ENCODE measurements around the gene RELB. TPM values are rescaled to one million over a fixed set of nuclear protein-coding genes. Genes with fewer than 3 reads are reported as not detected.

RELB gene
- total RNA-seq, 2 donors from 2014 or later = 11.0 to 13.0 TPM

- 79% methylated on average over 6 of the region's 6 CpGs for WGBS
- no peak for TF ChIP-seq POLR2AphosphoS5 (IDR thresholded peaks at IDR 0.05)
- TF ChIP-seq POLR2A (IDR thresholded peaks at IDR 0.05) = no peak
- no peak for TF ChIP-seq CTCF (IDR thresholded peaks at IDR 0.05)
- Histone ChIP-seq H3K9me3 (no peaks in the 10 kb centered on the region), H3K4me3 (no peak overlapping the region), H3K27me3 (replicated peaks; ENCODE audit: insufficient read depth) (no peaks in the 10 kb centered on the region), H3K27ac (no peak overlapping the region), H3K4me1 (replicated peaks) (peaks cover 5% of the 10 kb centered on the region), H3K36me3 (peaks cover 0 to 6% of the 10 kb centered on the region in 2 donors)
- intact Hi-C loops (cut with DNase I) = loop anchor here (10.0 kb wide), 1 partner anchor 145 kb away; the partner anchor contains the start of gene APOE
- no peak for DNase-seq (ENCODE audit: low spot score)
These were observed 48.8 kb downstream of the RELB start for GRCh38 chr19:45050036-45050435.

- Histone ChIP-seq H3K9me3 (no peaks in the 10 kb centered on the region), H3K27ac (no peak overlapping the region), H3K4me3 (no peak overlapping the region), H3K27me3 (replicated peaks; ENCODE audit: insufficient read depth) (no peaks in the 10 kb centered on the region), H3K4me1 (replicated peaks) (no peaks in the 10 kb centered on the region), H3K36me3 (peaks cover 9 to 15% of the 10 kb centered on the region in 2 donors)
- intact Hi-C loops (cut with DNase I) = loop anchor here (10.0 kb wide), 1 partner anchor 147 kb away; the partner anchor contains the start of gene APOE
- TF ChIP-seq POLR2AphosphoS5 (IDR thresholded peaks at IDR 0.05) = no peak
- no peak for TF ChIP-seq CTCF (IDR thresholded peaks at IDR 0.05)
- no peak for TF ChIP-seq POLR2A (IDR thresholded peaks at IDR 0.05)
- DNase-seq (ENCODE audit: low spot score) = no peak
- WGBS = 57% methylated on average over 9 of the region's 9 CpGs
These were observed 50.8 kb downstream of the RELB start for GRCh38 chr19:45051929-45052579.

- Histone ChIP-seq H3K4me3 (no peak overlapping the region), H3K27me3 (replicated peaks; ENCODE audit: insufficient read depth) (no peaks in the 10 kb centered on the region), H3K27ac (no peak overlapping the region), H3K4me1 (replicated peaks) (no peaks in the 10 kb centered on the region), H3K9me3 (no peaks in the 10 kb centered on the region), H3K36me3 (peaks cover 29 to 38% of the 10 kb centered on the region in 2 donors)
- no peak for DNase-seq (ENCODE audit: low spot score)
- TF ChIP-seq POLR2A (IDR thresholded peaks at IDR 0.05) (no peak), CTCF (IDR thresholded peaks at IDR 0.05) (no peak), POLR2AphosphoS5 (IDR thresholded peaks at IDR 0.05) (no peak)
- intact Hi-C loops (cut with DNase I) = loop anchor here (10.0 kb wide), 1 partner anchor 152 kb away; the partner anchor contains the start of gene APOE
- WGBS = 90% methylated on average over 8 of the region's 8 CpGs
These were observed 55.6 kb downstream of the RELB start for GRCh38 chr19:45056831-45057230.

GRCh38 chr19:45057444-45057843 is 56.2 kb downstream of the RELB start:
- no peaks in the 10 kb centered on the region for H3K4me1 ChIP-seq (replicated peaks)
- H3K27me3 ChIP-seq (replicated peaks; ENCODE audit: insufficient read depth) = no peaks in the 10 kb centered on the region
- H3K9me3 ChIP-seq = no peaks in the 10 kb centered on the region
- DNase-seq (ENCODE audit: low spot score) = no peak
- TF ChIP-seq POLR2A (IDR thresholded peaks at IDR 0.05) (no peak), POLR2AphosphoS5 (IDR thresholded peaks at IDR 0.05) (no peak), CTCF (IDR thresholded peaks at IDR 0.05) (no peak)
- H3K36me3 ChIP-seq = peaks cover 29 to 41% of the 10 kb centered on the region in 2 donors
- 86% methylated on average over 9 of the region's 9 CpGs for WGBS
- H3K4me3 ChIP-seq = no peak overlapping the region
- H3K27ac ChIP-seq = no peak overlapping the region
- intact Hi-C loops (cut with DNase I) = loop anchor here (10.0 kb wide), 1 partner anchor 153 kb away; the partner anchor contains the start of gene APOE

Data from prostate gland (tissue), 2 donors.